HCT116 (cell line): ENCODE measurements around the gene TOPORS. TPM values are rescaled to one million over a fixed set of nuclear protein-coding genes. Genes with fewer than 3 reads are reported as not detected.

Experiments used
- ATAC-seq: fragments of 200-7000 bp; cut with Tn5 transposase; 2 replicates; pipeline ENCODE4 v1.9.1; 2020; ENCODE audit warnings: mild to moderate bottlenecking, moderate library complexity
- BruUV-seq: library from RNA; stranded (reverse); fragments of 400-500 nt; replicated peaks from 2 replicates; lab custom pipeline; 2021; lab: Mats Ljungman, UMichigan
- CTCF ChIA-PET: fragments of 300-600 bp; sonication (Branson Sonifier 250); formaldehyde crosslinking; loops from one replicate; lab custom pipeline; 2021; ENCODE audit warnings: antibody characterized with exemption; lab: Charles Lee
- POLR2A ChIA-PET: fragments of 300-600, 350-600 bp; sonication (Branson Sonifier 250); formaldehyde crosslinking; loops from one replicate; lab custom pipeline; 2021; ENCODE audit warnings: antibody characterized with exemption; lab: Charles Lee
- RAD21 ChIA-PET, 2 experiments: fragments of 300-600 bp; sonication (Branson Sonifier 250); formaldehyde crosslinking; loops; one replicate each; lab custom pipeline; 2023; ENCODE audit warnings: low total read pairs in 2 of 2; ENCODE audit not compliant: uncharacterized antibody in 2 of 2, unreplicated experiment in 2 of 2, low non-redundant PET in 1 of 2; lab: Charles Lee
- DNase-seq: peaks from one replicate; pipeline ENCODE4 v3.0.0-alpha.2; 2010; ENCODE audit warnings: low read depth, low spot score
- H2AFZ ChIP-seq: fragments of 200-600 bp; shearing (Covaris generic), sonication (generic); 2 replicates; pipeline ENCODE4 v1.6.1; 2017; ENCODE audit warnings: low read depth, mixed run types, mixed read lengths, antibody characterized with exemption, low read length; ENCODE audit not compliant: poor library complexity, severe bottlenecking
- H3K27ac ChIP-seq: 2 replicates; pipeline ENCODE4 v1.5.1; 2012; ENCODE audit warnings: low read depth, low read length
- H3K27me3 ChIP-seq: fragments of 200-600 bp; sonication (generic); 2 replicates; pipeline ENCODE4 v1.6.1; 2016; ENCODE audit warnings: mixed run types, low read length, mixed read lengths; ENCODE audit not compliant: insufficient read depth
- H3K36me3 ChIP-seq, 2 experiments: fragments of 200-500 bp in 1 of 2; fragments of 200-600 bp in 1 of 2; sonication (Bioruptor generic) in 1 of 2; sonication (generic) in 1 of 2; 2 replicates each; pipeline versions ENCODE4 v1.5.1 to v1.6.1; 2014 to 2016; ENCODE audit warnings: low read length in 2 of 2, inconsistent platforms in 1 of 2, mixed read lengths in 1 of 2, mixed run types in 1 of 2; ENCODE audit not compliant: insufficient read depth in 2 of 2, control insufficient read depth in 1 of 2
- H3K4me1 ChIP-seq, 2 experiments: fragments of 200-600 bp in 1 of 2; sonication (generic) in 1 of 2; 2 replicates each; pipeline versions ENCODE4 v1.5.1 to v1.6.1; 2012 to 2017; ENCODE audit warnings: low read length in 2 of 2, inconsistent platforms in 1 of 2, mild to moderate bottlenecking in 1 of 2, mixed read lengths in 1 of 2, mixed run types in 1 of 2, moderate library complexity in 1 of 2; ENCODE audit not compliant: insufficient read depth in 2 of 2, control insufficient read depth in 1 of 2
- H3K4me2 ChIP-seq: fragments of 200-600 bp; sonication (generic); 2 replicates; pipeline ENCODE4 v1.6.1; 2017; ENCODE audit warnings: mixed run types, low read length, mixed read lengths
- H3K4me3 ChIP-seq, 2 experiments: fragments of 200-600 bp in 1 of 2; sonication (generic) in 1 of 2; replicated peaks in 1 of 2; 2 replicates each; pipeline ENCODE4 v1.5.1; 2011 to 2016; ENCODE audit warnings: low read length in 2 of 2, control low read depth in 1 of 2, low read depth in 1 of 2, mild to moderate bottlenecking in 1 of 2, mixed read lengths in 1 of 2, mixed run types in 1 of 2
- H3K79me2 ChIP-seq: fragments of 200-600 bp; sonication (generic); 2 replicates; pipeline ENCODE4 v1.6.1; 2017; ENCODE audit warnings: mild to moderate bottlenecking, mixed run types, low read length, moderate library complexity, mixed read lengths; ENCODE audit not compliant: insufficient read depth
- H3K9ac ChIP-seq: fragments of 200-600 bp; sonication (generic); 2 replicates; pipeline ENCODE4 v1.6.1; 2016; ENCODE audit warnings: low read length, mixed read lengths
- H3K9me2 ChIP-seq: fragments of 200-600 bp; sonication (generic), shearing (Covaris generic); 2 replicates; pipeline ENCODE4 v1.6.1; 2017; ENCODE audit warnings: mixed run types, mild to moderate bottlenecking, moderate library complexity; ENCODE audit not compliant: insufficient read depth
- H3K9me3 ChIP-seq, 2 experiments: fragments of 200-500 bp in 1 of 2; fragments of 200-600 bp in 1 of 2; sonication (Bioruptor generic) in 1 of 2; sonication (generic) in 1 of 2; 2 replicates each; pipeline ENCODE4 v1.6.1; 2014 to 2017; ENCODE audit warnings: low read length in 2 of 2, mixed read lengths in 2 of 2, inconsistent platforms in 1 of 2, low read depth in 1 of 2, mild to moderate bottlenecking in 1 of 2, mixed run types in 1 of 2, moderate library complexity in 1 of 2; ENCODE audit not compliant: control insufficient read depth in 1 of 2, insufficient read depth in 1 of 2
- H4K20me1 ChIP-seq: fragments of 200-600 bp; sonication (generic), shearing (Covaris generic); 2 replicates; pipeline ENCODE4 v1.6.1; 2017; ENCODE audit warnings: mixed run types, mild to moderate bottlenecking, moderate library complexity; ENCODE audit not compliant: insufficient read depth
- EZH2 ChIP-seq: fragments of 200-600 bp; sonication (generic); IDR thresholded peaks from 2 replicates; pipeline ENCODE4 v1.6.1; 2017; ENCODE audit warnings: antibody characterized with exemption, mixed run types
- EZH2phosphoT487 ChIP-seq: fragments of 200-600 bp; IDR thresholded peaks from 2 replicates; pipeline ENCODE4 v1.6.1; 2018; ENCODE audit warnings: antibody characterized with exemption, borderline replicate concordance
- POLR2AphosphoS5 ChIP-seq: IDR thresholded peaks from 2 replicates; pipeline ENCODE4 v1.6.1; 2011; ENCODE audit warnings: mild to moderate bottlenecking, low read depth, low read length, moderate library complexity
- RAD21 ChIP-seq: IDR thresholded peaks from 2 replicates; pipeline ENCODE4 v1.6.1; 2012; ENCODE audit warnings: low read depth, mild to moderate bottlenecking
- YY1 ChIP-seq: IDR thresholded peaks from 2 replicates; pipeline ENCODE4 v1.6.1; 2011; ENCODE audit warnings: low read length, low read depth, moderate library complexity, mild to moderate bottlenecking; ENCODE audit not compliant: insufficient replicate concordance; ENCODE audit errors: extremely low read depth
- intact Hi-C: fragments of 100-400 bp; cut with micrococcal nuclease; formaldehyde crosslinking; loops from 2 replicates; pipeline ENCODE4 v1.10.0; 2022
- total RNA-seq: library from RNA; stranded (reverse); gene quantifications from one replicate; pipeline ENCODE4 v1.2.1, GENCODE V29; 2021; ENCODE audit not compliant: unreplicated experiment
- TF ChIP-seq, protein P1 (sequence below): IDR thresholded peaks from 2 replicates; pipeline ENCODE4 v1.6.1; 2011; ENCODE audit warnings: mild to moderate bottlenecking, low read length, moderate library complexity; ENCODE audit not compliant: insufficient replicate concordance; ENCODE audit errors: extremely low read depth
- TF ChIP-seq, protein P2 (sequence below): IDR thresholded peaks from 2 replicates; pipeline ENCODE4 v1.6.1; 2012
- TF ChIP-seq, protein P3 (sequence below), 3 experiments: fragments of 200-600 bp in 1 of 3; sonication (generic) in 1 of 3; IDR thresholded peaks in 2 of 3; conservative IDR thresholded peaks in 1 of 3; 2 replicates each; pipeline ENCODE4 v1.5.1; 2012 to 2017; ENCODE audit warnings: low read depth in 2 of 3, low read length in 2 of 3, antibody characterized with exemption in 1 of 3, borderline replicate concordance in 1 of 3, control low read depth in 1 of 3, mild to moderate bottlenecking in 1 of 3, mixed read lengths in 1 of 3, mixed run types in 1 of 3, moderate library complexity in 1 of 3; ENCODE audit not compliant: insufficient read depth in 1 of 3

Gene TOPORS
- total RNA-seq, 1 experiment from 2014 or later, result 12.7 TPM

DNA sequence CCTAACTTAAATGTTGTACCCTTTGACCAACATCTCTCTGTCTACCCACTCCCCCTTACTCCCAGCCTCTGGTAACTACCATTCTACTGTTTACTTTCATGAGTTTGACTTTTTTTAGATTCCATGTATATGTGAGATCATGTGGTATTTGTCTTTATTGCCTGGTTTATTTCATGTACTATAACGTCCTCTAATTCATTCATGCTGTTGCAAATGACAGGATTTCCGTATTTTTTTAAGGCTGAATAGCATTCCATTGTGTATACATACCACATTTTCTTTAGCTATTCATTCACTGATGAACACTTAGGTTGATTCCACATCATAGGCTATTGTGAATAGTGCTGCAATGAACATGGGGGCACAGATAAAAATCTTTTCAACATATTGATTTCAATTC is 32.4 kb upstream of the TOPORS start (continued):
- TF ChIP-seq, protein P1, sequence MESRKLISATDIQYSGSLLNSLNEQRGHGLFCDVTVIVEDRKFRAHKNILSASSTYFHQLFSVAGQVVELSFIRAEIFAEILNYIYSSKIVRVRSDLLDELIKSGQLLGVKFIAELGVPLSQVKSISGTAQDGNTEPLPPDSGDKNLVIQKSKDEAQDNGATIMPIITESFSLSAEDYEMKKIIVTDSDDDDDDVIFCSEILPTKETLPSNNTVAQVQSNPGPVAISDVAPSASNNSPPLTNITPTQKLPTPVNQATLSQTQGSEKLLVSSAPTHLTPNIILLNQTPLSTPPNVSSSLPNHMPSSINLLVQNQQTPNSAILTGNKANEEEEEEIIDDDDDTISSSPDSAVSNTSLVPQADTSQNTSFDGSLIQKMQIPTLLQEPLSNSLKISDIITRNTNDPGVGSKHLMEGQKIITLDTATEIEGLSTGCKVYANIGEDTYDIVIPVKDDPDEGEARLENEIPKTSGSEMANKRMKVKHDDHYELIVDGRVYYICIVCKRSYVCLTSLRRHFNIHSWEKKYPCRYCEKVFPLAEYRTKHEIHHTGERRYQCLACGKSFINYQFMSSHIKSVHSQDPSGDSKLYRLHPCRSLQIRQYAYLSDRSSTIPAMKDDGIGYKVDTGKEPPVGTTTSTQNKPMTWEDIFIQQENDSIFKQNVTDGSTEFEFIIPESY, result no peak
- no peak for TF ChIP-seq EZH2phosphoT487
- TF ChIP-seq, protein P2, sequence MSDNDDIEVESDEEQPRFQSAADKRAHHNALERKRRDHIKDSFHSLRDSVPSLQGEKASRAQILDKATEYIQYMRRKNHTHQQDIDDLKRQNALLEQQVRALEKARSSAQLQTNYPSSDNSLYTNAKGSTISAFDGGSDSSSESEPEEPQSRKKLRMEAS, result no peak
- TF ChIP-seq POLR2AphosphoS5, result no peak
- TF ChIP-seq YY1, result no peak

DNA sequence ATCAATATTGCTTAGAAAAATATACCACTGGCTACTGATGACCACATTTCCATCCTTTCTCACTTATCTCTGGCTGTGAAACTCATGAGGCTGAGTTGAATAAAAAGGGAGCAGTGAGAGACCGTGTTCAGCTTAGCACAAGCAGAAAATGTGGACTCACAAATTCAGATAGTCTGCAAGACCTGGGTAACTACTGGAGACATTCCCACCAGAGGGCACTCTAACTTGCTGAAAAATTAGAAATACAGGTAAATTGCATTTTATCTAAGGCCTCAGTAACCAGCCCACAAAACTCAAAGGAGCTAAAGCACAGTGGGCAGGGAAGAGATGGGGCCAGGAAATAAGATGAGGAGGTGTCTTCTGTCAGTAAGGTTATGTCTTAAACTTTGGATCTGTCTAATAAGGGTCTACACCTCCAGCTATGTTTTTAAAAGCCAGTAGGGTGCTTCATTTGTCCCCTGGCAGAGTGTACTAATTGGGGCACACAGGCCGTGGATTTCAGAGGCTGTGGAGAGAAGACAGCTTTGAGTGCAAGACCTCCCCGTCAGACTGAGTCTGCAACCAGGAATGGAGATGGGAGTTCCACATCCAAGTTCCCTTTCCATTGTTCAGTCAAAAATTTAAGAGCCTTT is 29.2 kb upstream of the TOPORS start:
- no peaks in the 10 kb centered on the region for H4K20me1 ChIP-seq
- H2AFZ ChIP-seq, result no peak overlapping the region
- H3K9me3 ChIP-seq, result no peaks in the 10 kb centered on the region
- peak; percentile 88 for ATAC-seq
- DNase-seq, result peak; percentile 71
- no peak overlapping the region for H3K9ac ChIP-seq
- H3K9me2 ChIP-seq, result no peaks in the 10 kb centered on the region
- ChIA-PET CTCF (interaction anchor here (0.8 to 13.3 kb wide), 24 partner anchors 9 to 644 kb away, joined by 3 to 553 read pairs (median 5); partner anchors contain the start of genes ACO1, APTX, DNAJA1 and NDUFB6), POLR2A (interaction anchor here (1.2 to 3.7 kb wide), 3 partner anchors 29 to 442 kb away, joined by 3 to 24 read pairs (median 3); partner anchors contain the start of genes SMIM27 and TOPORS), RAD21 (interaction anchor here (0.9 to 4.0 kb wide), 5 partner anchors 199 to 387 kb away, joined by 3 to 38 read pairs (median 9); no protein-coding TSS in a partner anchor)
- H3K4me1 ChIP-seq, result no peaks in the 10 kb centered on the region
- no peak overlapping the region for H3K4me2 ChIP-seq
- no peak overlapping the region for H3K4me3 ChIP-seq
- no peaks in the 10 kb centered on the region for H3K27me3 ChIP-seq
- no peak overlapping the region for H3K27ac ChIP-seq
- no TSS peak for BruUV-seq
- H3K36me3 ChIP-seq, result no peaks in the 10 kb centered on the region
- intact Hi-C loops, result loop anchor here (1.0 to 10.0 kb wide), 4 partner anchors 121 to 643 kb away; no protein-coding TSS in a partner anchor
- TF ChIP-seq EZH2 (no peak), RAD21 (peak; percentile 79)
- TF ChIP-seq, protein P3, sequence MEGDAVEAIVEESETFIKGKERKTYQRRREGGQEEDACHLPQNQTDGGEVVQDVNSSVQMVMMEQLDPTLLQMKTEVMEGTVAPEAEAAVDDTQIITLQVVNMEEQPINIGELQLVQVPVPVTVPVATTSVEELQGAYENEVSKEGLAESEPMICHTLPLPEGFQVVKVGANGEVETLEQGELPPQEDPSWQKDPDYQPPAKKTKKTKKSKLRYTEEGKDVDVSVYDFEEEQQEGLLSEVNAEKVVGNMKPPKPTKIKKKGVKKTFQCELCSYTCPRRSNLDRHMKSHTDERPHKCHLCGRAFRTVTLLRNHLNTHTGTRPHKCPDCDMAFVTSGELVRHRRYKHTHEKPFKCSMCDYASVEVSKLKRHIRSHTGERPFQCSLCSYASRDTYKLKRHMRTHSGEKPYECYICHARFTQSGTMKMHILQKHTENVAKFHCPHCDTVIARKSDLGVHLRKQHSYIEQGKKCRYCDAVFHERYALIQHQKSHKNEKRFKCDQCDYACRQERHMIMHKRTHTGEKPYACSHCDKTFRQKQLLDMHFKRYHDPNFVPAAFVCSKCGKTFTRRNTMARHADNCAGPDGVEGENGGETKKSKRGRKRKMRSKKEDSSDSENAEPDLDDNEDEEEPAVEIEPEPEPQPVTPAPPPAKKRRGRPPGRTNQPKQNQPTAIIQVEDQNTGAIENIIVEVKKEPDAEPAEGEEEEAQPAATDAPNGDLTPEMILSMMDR (IDR thresholded peaks at IDR 0.05 in 2 of 3, conservative IDR thresholded peaks at IDR 0.05 in 1 of 3; ENCODE audit: borderline replicate concordance in 1 of 3, insufficient read depth in 1 of 3, low read depth in 2 of 3, low read length in 2 of 3), result peak; percentile 64 to 83 (median 72)
- TF ChIP-seq, all 23 proteins: peak for 2
- no peaks in the 10 kb centered on the region for H3K79me2 ChIP-seq
